Stimulated activated CD4-positive, alpha-beta T cell treated with anti-CD3 and anti-CD28 coated beads, Interleukin-4, amount 100 ng/mL, for 24 hours (primary cell): ENCODE measurements around the gene KIZ.

Experiments used
- DNase-seq: peaks from one replicate; pipeline ENCODE4 v3.0.0-alpha.2; 2020

Gene KIZ

DNA sequence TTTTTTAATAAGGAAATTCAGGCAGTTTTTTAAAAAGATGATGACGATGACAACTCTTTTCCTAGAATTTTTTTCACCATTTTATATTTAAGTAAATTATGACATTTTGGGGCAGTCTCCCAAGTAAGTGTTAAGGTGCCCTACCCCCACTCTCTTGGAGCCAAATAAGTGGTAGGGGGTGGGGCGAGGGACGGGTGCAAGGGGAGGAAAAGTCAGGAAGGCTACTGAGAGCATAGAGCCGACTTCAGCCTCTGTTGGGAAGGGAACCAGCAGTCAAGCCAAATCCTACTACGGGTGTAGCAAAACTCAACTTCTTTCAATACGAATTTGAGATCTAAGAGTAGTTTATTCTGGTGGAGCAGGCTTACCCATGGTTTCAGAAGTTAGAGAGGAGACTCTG, 54.4 kb downstream of the KIZ start:
- DNase-seq = no peak

DNA sequence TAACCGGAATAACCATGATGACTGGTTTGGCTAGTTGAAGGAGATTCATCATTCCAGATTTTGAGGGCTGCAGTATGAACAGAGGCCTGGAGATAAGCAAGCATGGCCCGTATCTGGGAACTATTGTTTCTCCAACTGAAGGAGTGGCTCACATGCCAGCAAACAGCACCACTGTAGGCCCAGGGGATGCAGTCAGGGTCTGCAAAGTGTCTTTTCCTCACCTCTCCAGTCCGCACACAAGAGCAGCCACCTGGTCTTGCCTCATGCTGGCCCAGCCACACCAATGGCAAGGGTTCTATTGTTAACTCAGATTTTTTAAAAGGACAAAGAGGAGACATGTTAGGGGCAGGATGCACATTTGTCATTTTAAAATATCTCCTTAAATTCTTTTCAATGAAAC, 55.1 kb downstream of the KIZ start:
- DNase-seq = no peak

DNA sequence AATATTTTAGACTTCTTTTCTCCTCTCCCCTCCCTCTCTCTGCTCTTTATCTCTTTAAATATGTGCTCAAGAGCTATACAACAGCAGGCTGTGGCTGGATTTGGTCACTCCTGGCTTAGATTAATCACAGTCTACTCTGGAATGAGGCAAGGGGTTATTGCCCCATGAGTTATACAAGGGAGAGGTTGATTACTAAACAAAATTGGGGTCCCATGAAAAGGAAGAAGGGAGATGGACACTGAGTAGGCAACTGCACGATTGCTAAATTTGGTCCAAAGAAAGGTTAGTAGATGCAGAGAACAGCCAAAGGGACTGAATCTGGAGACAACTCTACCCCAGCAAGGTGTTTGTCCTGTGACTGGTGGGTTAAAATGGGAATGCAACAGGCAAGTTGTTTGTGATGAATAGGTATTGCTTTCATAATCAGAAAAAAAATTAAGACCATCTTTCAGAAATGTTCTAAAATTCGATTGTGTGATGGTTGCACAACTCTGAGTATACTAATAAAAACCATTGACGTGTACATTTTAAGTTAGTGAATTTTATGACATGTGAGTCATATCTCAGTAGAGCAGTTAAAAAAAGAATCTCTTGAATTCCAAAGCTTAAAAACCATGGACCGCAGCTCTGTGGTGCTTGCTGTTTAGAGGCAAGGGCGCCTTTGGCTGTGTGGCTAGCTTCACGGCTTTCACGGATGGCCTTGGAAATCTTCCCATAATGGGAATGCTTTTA, 57.1 kb downstream of the KIZ start:
- DNase-seq = no peak

DNA sequence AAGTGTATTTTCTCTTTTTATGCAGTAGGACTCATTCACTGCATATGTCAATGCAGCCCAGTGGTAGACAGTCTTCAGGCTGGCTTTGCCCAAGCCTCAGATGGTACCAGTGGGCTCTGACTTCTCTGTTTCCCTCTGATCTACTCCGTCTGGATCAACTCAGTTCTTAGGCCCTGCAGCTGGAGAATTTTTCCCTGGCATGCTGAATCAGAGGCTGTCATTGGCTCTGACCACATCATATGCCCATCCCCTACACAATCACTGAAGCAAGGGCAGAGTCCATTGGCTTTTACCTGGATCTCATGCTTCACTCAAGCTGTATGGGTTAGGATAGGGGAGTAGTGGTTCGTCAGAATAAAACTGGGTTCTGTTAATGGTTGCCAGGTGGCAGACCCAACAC, 57.8 kb downstream of the KIZ start:
- no peak for DNase-seq

- DNase-seq = no peak
These were observed 58.9 kb downstream of the KIZ start for GRCh38 chr20:21184819-21185218.

GRCh38 chr20:21185849-21186248, 60.0 kb downstream of the KIZ start:
- no peak for DNase-seq

DNA sequence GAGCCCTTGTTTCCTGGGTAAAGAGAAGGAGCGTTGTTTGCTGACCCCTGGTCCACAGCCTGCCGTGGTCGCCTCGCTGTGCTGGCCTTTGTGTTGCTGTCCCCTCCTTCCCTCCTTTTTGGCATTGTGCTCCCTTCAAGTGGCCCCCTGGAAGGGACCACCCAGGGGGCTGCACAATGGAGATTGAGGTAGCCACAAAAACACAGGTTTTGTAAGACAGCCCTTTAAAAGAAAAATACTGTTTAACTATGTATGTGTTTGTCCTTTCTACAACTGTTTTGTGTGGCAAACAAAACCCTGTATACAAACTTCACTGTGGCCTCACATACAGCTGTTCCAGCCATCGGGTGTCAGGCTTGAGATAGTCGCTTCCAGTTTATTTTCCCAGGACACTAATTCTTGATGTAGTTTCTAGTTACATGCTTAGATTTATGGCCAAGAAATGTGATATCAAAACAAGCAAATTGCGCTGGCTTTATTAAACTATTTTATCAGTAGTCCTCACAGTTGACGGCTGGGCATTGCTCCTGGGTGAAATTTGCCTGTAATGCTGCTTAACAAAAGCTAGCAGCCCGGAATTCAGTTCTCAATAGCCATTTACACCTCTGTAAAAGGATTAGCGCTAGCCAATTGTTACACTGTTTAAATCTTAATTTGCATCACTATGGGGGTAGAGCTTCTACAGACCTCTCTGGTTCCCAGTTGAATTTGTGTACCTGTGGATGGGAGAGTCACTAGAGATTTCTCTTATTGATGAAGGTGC, 64.1 kb downstream of the KIZ start:
- no peak for DNase-seq

GRCh38 chr20:21190869-21191268, 65.0 kb downstream of the KIZ start:
- DNase-seq = no peak

- no peak for DNase-seq
These were observed 66.0 kb downstream of the KIZ start for GRCh38 chr20:21191839-21192238.

DNA sequence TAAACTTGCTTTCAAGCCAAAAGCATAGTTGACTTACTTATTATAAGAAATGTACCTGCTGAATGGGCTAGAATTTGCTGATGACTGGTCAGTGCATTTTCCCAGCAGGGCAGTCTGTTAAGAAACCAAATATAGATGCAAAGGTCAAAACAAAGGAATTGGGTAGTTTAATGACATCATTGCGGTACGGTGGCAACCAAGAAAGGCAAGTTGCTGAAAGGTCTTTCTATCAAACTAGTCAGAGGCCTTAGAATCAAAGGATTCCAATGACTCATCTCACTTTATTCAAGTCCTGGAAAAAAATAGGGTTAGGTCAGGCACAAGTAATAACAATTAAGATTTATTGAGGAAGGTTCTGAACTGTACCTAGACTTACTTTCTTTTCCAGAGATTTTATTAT, 76.4 kb downstream of the KIZ start:
- DNase-seq = no peak

- DNase-seq = no peak
These were observed 77.3 kb downstream of the KIZ start for GRCh38 chr20:21203088-21203656.

GRCh38 chr20:21206584-21206983, 80.7 kb downstream of the KIZ start:
- DNase-seq = no peak

DNA sequence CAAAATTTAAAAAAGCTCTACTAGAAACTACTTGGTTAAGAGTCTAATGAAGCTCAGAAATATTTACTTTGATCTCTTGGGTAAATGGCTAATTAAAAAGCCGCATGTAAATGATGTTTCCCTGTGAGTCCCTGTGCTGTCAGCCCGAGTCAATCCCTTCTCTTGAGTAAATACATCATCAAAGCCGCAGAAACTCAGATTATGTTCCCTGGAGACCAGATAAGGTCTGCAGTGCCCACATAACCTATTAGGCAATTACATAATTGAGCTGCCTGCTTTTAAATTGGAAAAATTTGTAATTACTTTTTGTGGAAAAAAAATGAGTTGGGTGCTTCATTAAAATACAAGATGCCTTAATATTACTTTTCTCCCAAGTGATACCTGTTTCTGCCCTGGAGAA, 83.1 kb downstream of the KIZ start:
- DNase-seq = no peak

- DNase-seq = no peak
These were observed 83.8 kb downstream of the KIZ start for GRCh38 chr20:21209668-21210067.

DNA sequence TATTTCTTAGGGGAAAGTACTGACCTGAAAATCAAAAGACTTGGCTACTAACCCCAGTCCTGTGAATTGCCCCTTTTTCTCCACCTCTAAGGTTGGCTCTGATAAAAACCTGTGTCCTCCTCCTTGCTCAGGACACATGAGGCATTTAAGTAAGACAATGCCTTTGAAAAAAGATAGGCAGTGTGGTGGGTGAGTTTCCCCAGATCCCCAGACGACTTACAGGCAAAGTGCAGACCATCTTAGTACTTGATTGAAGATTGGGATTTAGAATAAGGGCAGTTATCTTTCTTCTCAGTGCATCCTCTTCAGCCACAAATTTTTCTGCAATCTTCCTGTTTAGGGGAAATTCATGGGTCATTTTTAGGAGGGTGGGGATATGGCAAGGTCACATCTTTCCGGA, 87.8 kb downstream of the KIZ start:
- DNase-seq = no peak

DNA sequence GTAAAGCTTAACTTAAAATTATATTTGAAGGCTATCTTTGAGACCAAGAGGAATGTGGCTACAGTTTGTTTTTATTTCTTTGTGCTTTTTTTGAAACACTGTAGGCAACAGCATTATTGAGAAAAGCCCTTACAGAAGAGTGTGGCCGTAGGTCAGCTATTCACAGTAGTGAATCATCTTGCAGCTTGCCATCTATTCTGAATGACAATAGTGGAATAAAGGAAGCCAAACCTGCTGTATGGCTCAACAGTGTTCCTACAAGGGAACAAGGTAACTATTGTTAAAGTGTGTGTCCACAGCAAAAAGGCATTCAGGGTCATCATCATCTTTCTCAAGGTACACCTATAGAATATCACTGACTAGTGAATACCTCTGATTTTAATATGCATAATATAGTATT, 88.5 kb downstream of the KIZ start:
- no peak for DNase-seq

GRCh38 chr20:21219686-21220085, 93.8 kb downstream of the KIZ start:
- DNase-seq = no peak

GRCh38 chr20:21224217-21224616, 98.3 kb downstream of the KIZ start:
- DNase-seq = no peak

DNA sequence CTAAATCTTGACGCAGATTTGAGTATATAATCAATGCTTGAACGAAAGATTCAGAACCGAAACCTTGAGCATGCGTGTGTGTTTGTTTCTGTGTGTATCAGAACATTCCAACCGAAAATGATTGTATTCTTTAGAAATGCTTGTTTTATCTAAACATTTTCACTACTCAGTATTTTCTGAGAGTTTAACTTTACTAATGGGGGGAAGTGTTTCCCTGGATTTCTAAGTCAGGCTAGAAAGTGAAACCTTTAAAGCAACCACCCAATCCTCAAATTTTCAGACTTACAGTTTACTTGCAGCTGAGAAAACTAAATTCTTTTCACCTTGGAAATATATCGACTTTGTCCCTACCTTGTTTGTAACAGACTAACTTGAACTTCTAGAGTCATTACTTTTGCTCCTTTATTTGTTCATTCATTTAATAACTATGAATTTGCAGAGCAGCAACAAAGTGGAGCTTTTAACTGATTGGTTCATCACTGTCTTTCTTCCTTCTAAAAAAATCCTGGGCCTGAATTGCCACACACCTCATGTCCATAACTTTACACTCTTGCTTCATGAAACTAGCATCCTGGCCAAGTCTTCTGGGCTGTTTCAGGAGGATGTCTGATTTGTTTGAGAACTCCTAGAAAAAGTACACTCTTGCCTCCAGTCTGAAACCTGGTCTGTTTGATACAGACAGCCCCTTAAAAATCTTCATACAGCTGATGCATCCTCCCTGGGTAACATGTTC, 99.5 kb downstream of the KIZ start:
- no peak for DNase-seq

DNA sequence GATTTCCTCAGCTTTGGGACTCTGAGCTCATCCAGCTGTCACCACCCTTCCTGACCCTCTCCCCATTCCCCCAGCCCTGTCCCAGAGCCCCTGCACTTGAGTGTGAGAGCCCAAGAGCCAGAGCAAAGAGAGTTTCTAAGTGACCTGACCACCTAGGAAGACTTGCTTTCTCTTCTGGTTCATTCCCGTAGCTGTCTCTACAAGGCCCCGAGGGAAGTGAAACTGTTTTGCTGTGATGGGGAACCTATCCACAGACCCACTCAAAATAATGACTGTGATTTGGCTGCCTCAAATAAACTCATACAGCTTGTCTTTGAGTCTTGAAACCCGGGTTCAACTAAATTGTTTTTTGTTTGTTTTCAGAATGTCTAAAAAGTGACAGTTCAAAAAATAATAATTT, 102.6 kb downstream of the KIZ start:
- DNase-seq = no peak

DNA sequence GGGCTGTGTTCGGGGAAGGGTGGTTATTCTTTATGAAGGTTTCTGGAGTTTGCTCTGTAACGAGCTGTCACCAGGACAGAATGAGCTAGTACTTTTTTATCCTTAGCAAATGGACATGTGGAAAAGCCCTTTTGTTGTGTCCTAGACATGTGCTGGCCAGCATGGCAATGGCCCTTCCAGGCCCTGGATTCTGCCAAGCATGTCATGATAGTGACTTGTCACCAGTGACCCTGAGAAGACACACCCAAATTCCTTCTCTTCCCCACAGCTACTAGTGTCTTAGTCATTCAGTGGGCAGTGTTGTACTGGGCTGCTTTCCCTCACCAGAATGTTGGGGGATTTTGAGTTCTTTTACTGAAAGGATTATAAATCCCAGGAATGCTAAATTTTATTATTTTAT, 103.3 kb downstream of the KIZ start:
- DNase-seq = no peak

- no peak for DNase-seq
These were observed 104.3 kb downstream of the KIZ start for GRCh38 chr20:21230220-21230619.

GRCh38 chr20:21230686-21231085, 104.8 kb downstream of the KIZ start:
- no peak for DNase-seq
